Suprapubic skin (tissue), 4 donors: ENCODE data around the gene GLP2R. TPM values are rescaled to one million over a fixed set of nuclear protein-coding genes. Genes with fewer than 3 reads are reported as not detected.

Experiments
- DNase-seq, 2 donors: peaks; one replicate each; pipeline ENCODE4 v3.0.0-alpha.2; 2019; ENCODE audit warnings: low spot score in 2 of 2
- H3K27ac ChIP-seq: fragments of 200-600 bp; sonication (generic); one replicate; pipeline ENCODE4 v1.5.1; 2019
- H3K27me3 ChIP-seq: fragments of 200-600 bp; sonication (generic); one replicate; pipeline ENCODE4 v1.5.1; 2019
- H3K36me3 ChIP-seq: fragments of 200-600 bp; sonication (generic); one replicate; pipeline ENCODE4 v1.5.1; 2019
- H3K4me1 ChIP-seq: fragments of 200-600 bp; sonication (generic); one replicate; pipeline ENCODE4 v1.5.1; 2019
- H3K4me3 ChIP-seq: fragments of 200-600 bp; sonication (generic); one replicate; pipeline ENCODE4 v1.5.1; 2019; ENCODE audit warnings: mild to moderate bottlenecking
- H3K9me3 ChIP-seq: fragments of 200-600 bp; sonication (generic); one replicate; pipeline ENCODE4 v1.5.1; 2019
- CTCF ChIP-seq, 2 donors: fragments of 200-600 bp in 1 of 2; fragments of 450-650 bp in 1 of 2; sonication (generic) in 1 of 2; IDR thresholded peaks; one replicate each; pipeline ENCODE4 v1.5.1; 2016 to 2019; ENCODE audit warnings: antibody characterized with exemption in 2 of 2, mild to moderate bottlenecking in 1 of 2, moderate library complexity in 1 of 2
- EP300 ChIP-seq: sonication (generic); formaldehyde crosslinking; IDR thresholded peaks from one replicate; pipeline ENCODE4 v1.6.1; 2017; ENCODE audit warnings: antibody characterized with exemption
- POLR2A ChIP-seq, 2 donors: fragments of 450-650 bp; IDR thresholded peaks; one replicate each; pipeline ENCODE4 v1.6.1; 2017; ENCODE audit warnings: antibody characterized with exemption in 2 of 2, mild to moderate bottlenecking in 2 of 2, moderate library complexity in 2 of 2
- POLR2AphosphoS5 ChIP-seq, 3 donors: sonication (generic); formaldehyde crosslinking; IDR thresholded peaks; one replicate each; pipeline ENCODE4 v1.6.1; 2017; ENCODE audit warnings: antibody characterized with exemption in 3 of 3
- WGBS: methylation state at CpG from one replicate; pipeline ENCODE4 v1.1.5; 2018; 5-methylcytosine and 5-hydroxymethylcytosine counted together
- total RNA-seq, 4 donors: library from RNA; depleted of rRNA; stranded (reverse); fragments of >200 nt; gene quantifications; one replicate each; pipeline ENCODE4 v1.1.0, GENCODE V29; 2016

GLP2R gene
- total RNA-seq, 4 donors from 2014 or later = 0.40 to 0.76 (median 0.49) TPM; not detected in 1

DNA sequence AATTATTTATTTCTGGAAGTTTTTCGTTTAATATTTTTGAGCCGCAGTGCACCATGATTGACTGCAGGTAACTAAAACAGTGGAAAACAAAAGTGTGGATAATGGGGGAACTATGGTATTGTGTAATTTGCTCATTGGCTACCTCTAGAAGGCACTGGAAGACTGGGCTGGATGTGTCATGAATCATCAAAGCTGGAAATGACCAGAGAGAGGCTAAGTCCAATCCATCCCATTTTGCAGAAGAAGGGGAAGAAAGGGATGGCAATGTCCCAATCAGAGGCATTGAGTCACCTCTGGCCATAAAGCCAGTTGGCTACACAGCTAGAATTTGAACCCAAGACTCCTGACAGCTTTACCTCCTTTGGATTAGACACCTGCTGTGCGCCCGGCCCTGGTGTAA is 29.3 kb downstream of the GLP2R start:
- peaks cover 2% of the 10 kb centered on the region for H3K9me3 ChIP-seq
- H3K27me3 ChIP-seq = no peaks in the 10 kb centered on the region
- H3K27ac ChIP-seq = no peak overlapping the region
- H3K36me3 ChIP-seq = no peaks in the 10 kb centered on the region
- H3K4me3 ChIP-seq = no peak overlapping the region
- TF ChIP-seq CTCF (IDR thresholded peaks at IDR 0.05) = no peak
- TF ChIP-seq EP300 = no peak
- TF ChIP-seq POLR2AphosphoS5 (IDR thresholded peaks at IDR 0.05) = no peak
- no peak for TF ChIP-seq POLR2A (IDR thresholded peaks at IDR 0.05)
- no peaks in the 10 kb centered on the region for H3K4me1 ChIP-seq
- no peak for DNase-seq
- 70% methylated on average over 4 of the region's 4 CpGs for WGBS

GRCh38 chr17:9859781-9860180 is 34.1 kb downstream of the GLP2R start:
- WGBS = 96% methylated on average over 5 of the region's 5 CpGs
- no peaks in the 10 kb centered on the region for H3K4me1 ChIP-seq
- H3K27ac ChIP-seq = no peak overlapping the region
- H3K36me3 ChIP-seq = no peaks in the 10 kb centered on the region
- peaks cover 11% of the 10 kb centered on the region for H3K9me3 ChIP-seq
- TF ChIP-seq POLR2AphosphoS5 (IDR thresholded peaks at IDR 0.05) (no peak), POLR2A (IDR thresholded peaks at IDR 0.05) (no peak), EP300 (no peak)
- H3K27me3 ChIP-seq = no peaks in the 10 kb centered on the region
- no peak for DNase-seq
- no peak overlapping the region for H3K4me3 ChIP-seq

- Histone ChIP-seq H3K36me3 (no peaks in the 10 kb centered on the region), H3K4me1 (no peaks in the 10 kb centered on the region), H3K27ac (no peak overlapping the region), H3K9me3 (peaks cover 11% of the 10 kb centered on the region), H3K27me3 (no peaks in the 10 kb centered on the region), H3K4me3 (no peak overlapping the region)
- TF ChIP-seq POLR2AphosphoS5 (IDR thresholded peaks at IDR 0.05) = no peak
- TF ChIP-seq EP300 = no peak
- TF ChIP-seq POLR2A (IDR thresholded peaks at IDR 0.05) = no peak
- no peak for TF ChIP-seq CTCF (IDR thresholded peaks at IDR 0.05)
- DNase-seq = no peak
- 88% methylated on average over 7 of the region's 7 CpGs for WGBS
Measured at GRCh38 chr17:9860851-9861250, 35.1 kb downstream of the GLP2R start.

DNA sequence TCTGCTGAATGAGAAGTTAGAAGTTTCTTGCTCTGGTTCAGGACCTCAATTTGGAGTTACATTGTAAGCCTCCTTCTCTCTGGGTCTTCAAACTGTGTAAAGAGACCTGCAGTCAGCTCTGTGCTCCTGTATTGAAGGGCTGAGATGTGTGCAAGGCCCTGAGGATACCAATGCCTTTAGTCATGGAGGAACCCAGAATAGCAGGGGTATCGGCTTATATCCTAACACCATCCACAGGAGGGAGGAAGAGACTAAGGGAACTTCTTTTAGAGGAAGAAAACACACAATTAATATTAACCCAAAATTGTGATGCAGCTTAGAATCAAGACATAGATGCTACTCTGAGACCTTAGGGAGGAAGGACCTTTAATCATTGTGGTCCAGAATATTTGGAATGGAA is 36.5 kb downstream of the GLP2R start:
- H3K4me3 ChIP-seq = no peak overlapping the region
- H3K4me1 ChIP-seq = no peaks in the 10 kb centered on the region
- no peak overlapping the region for H3K27ac ChIP-seq
- H3K27me3 ChIP-seq = no peaks in the 10 kb centered on the region
- 81% methylated on average over 1 of the region's 1 CpG for WGBS
- peaks cover 11% of the 10 kb centered on the region for H3K9me3 ChIP-seq
- DNase-seq = no peak
- TF ChIP-seq POLR2A (IDR thresholded peaks at IDR 0.05) (no peak), POLR2AphosphoS5 (IDR thresholded peaks at IDR 0.05) (no peak), EP300 (no peak), CTCF (IDR thresholded peaks at IDR 0.05) (no peak)
- H3K36me3 ChIP-seq = no peaks in the 10 kb centered on the region

DNA sequence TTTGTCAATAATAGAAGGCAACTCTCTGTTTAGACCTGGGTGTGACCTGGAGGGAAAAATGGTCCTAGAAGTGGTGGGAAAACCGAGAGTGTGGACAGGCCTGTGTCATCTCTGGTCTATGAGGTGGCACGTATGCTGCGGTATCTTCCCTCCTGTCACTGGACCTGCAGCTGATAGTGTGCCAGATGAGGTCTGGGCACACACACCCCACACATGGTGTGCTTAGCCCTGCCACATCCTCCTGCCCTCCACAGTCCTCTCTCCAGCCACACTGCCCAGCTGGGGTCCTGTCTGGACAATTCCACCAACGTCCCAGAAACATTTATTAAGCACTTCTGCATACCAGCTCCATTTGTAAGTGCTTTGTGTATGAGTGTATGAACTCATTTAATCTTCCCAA is 37.2 kb downstream of the GLP2R start:
- no peaks in the 10 kb centered on the region for H3K27me3 ChIP-seq

More for the DNA sequence above, 37.2 kb downstream of the GLP2R start:
- Histone ChIP-seq H3K27ac (no peak overlapping the region), H3K4me1 (no peaks in the 10 kb centered on the region), H3K36me3 (no peaks in the 10 kb centered on the region), H3K4me3 (no peak overlapping the region), H3K9me3 (peaks cover 11% of the 10 kb centered on the region)
- no peak for DNase-seq
- TF ChIP-seq POLR2AphosphoS5 (IDR thresholded peaks at IDR 0.05) = no peak
- no peak for TF ChIP-seq POLR2A (IDR thresholded peaks at IDR 0.05)
- TF ChIP-seq CTCF (IDR thresholded peaks at IDR 0.05) = no peak
- TF ChIP-seq EP300 = no peak
- WGBS = 88% methylated on average over 4 of the region's 4 CpGs
